ENCODE data around the gene ADAM10.
A peak's percentile ranks its signal among the peaks of the same experiment; 100 is the strongest.

The ADAM10 gene

DNA sequence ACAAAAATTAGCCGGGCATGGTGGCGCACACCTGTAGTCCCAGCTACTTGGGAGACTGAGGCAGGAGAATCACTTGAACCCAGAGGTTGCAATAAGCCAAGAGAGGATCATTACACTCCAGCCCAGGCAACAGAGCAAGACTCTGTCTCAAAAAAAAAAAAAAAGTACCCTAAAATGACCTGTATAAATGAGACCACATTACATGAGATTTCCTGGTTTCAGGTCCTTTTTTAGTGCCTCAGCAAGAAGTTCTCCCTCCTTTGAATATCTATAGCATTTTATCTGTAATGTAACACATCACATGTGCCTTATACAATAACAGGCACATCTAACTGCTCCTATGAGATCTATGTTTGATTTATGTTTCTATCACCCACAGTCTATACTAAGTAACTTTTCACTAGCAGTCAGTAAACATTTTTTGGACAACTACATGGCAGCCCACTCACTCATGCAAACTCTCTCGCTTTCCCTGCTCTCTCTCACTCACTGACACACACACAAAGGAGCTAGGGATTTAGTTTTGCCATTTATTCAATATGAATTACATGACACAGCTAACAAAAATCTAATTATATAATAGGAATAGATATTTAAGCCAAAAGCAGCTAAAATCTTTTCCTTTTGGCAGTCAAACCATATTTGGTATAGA is 34.1 kb downstream of the ADAM10 start:
- no peak for DNase-seq
- Mint-ChIP-seq H3K4me1 (ENCODE audit: low read depth) (peaks cover 18% of the 10 kb centered on the region), H3K27me3 (no peaks in the 10 kb centered on the region), H3K27ac (no peak overlapping the region), H3K9me3 (no peaks in the 10 kb centered on the region), H3K4me3 (no peak overlapping the region), H3K36me3 (ENCODE audit: low read depth) (peaks cover 46% of the 10 kb centered on the region)

DNA sequence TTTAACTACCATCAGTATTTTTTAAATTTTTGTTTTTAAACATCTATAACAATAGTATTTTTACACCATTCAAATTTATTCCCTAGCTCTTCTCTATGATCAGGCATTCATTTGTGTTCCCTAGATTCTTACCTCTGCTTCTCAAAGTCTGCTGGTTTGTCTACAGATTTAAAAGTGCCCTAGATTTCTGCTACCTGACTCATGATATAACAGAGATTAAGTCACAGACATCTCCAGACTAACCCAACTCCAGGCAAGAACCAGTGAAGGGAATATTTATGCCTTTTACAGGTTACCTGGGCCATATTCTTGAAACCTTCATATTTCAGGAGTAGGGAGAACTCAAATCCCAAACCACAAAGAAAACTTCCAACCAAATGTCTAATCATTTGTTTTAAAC is 38.8 kb downstream of the ADAM10 start:
- Mint-ChIP-seq H3K27me3 (no peaks in the 10 kb centered on the region), H3K27ac (no peak overlapping the region), H3K4me3 (no peak overlapping the region), H3K9me3 (no peaks in the 10 kb centered on the region), H3K4me1 (ENCODE audit: low read depth) (peaks cover 41% of the 10 kb centered on the region), H3K36me3 (ENCODE audit: low read depth) (peaks cover 51% of the 10 kb centered on the region)
- no peak for DNase-seq

DNA sequence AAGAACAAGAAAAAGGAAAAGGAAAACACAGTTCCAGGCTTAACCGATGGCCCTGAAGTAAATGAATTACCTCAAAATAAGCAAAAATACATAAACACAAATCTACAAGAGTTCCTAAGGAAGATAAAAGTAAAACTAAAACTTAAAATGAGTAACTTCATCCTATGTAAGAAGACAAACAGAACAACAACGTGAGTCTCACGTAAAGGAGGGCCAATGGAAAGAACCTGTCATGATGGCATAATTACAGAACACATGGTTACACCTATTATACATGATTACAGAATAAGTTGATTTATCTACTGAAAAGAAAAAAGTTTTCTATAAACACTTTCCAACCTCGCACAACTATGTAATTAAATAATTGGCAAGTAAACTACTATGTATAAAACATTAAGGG is 42.1 kb downstream of the ADAM10 start:
- Mint-ChIP-seq H3K9me3 (peaks cover 10% of the 10 kb centered on the region), H3K36me3 (ENCODE audit: low read depth) (peaks cover 56% of the 10 kb centered on the region), H3K4me1 (ENCODE audit: low read depth) (peaks cover 62% of the 10 kb centered on the region), H3K4me3 (no peak overlapping the region), H3K27ac (peak overlapping the region; percentile 47), H3K27me3 (no peaks in the 10 kb centered on the region)
- no peak for DNase-seq

DNA sequence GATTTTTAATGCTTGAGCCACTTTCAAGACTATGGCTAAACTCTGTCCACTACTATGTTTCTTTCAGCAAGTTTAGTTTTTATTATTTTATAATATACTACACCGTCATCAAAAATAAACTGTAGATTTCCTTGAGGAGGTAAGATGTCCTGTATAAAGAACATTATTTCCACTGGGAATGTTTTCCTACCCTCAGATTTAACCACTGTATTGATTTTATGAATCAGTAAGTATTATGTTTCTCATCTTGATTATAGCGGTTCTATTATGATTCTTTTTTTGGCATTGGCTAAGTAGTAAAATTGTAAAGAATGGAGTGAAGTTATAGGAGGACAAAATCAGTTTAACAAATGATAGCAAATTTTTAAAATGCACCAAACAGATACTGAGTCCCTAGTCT is 44.4 kb downstream of the ADAM10 start:
- no peak for DNase-seq
- H3K36me3 Mint-ChIP-seq (ENCODE audit: low read depth) = peaks cover 72% of the 10 kb centered on the region
- H3K27me3 Mint-ChIP-seq = no peaks in the 10 kb centered on the region
- no peak overlapping the region for H3K4me3 Mint-ChIP-seq
- H3K27ac Mint-ChIP-seq = no peak overlapping the region
- H3K4me1 Mint-ChIP-seq (ENCODE audit: low read depth) = peaks cover 67% of the 10 kb centered on the region
- peaks cover 19% of the 10 kb centered on the region for H3K9me3 Mint-ChIP-seq

DNA sequence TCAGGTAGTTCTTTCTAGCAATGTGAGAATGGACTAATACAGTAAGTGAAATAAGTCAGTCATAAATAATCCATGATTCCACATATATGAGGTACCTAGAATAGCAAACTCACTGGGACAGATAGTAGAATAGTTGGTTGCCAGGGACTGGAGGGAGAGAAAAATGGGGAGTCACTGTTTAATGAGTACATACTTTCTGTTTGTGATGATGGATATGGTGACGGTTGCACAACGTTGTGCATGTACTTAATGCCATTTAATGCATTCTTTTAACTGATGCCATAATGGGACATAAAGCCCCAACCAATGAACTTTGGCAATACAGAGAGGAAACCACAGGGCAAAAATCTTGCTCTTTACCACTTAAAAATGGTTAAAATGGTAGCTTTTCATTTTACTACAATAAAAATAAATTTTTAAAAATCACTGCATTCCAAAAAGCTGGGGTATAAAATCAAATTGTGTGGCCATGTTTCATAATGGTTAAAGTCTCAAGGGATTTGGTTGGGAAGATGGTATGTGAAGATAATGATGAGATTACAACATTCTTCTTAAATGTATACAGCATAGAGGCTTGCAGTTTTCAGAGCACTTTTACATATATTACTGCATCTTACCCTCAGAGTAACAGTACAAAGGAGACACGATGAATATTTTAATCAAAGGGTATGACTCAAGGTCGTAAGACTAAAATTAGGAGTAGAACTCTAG is 45.2 kb downstream of the ADAM10 start:
- peaks cover 24% of the 10 kb centered on the region for H3K9me3 Mint-ChIP-seq
- no peak overlapping the region for H3K4me3 Mint-ChIP-seq
- H3K36me3 Mint-ChIP-seq (ENCODE audit: low read depth) = peaks cover 78% of the 10 kb centered on the region
- H3K27ac Mint-ChIP-seq = peak overlapping the region; percentile 16
- DNase-seq = no peak
- H3K27me3 Mint-ChIP-seq = no peaks in the 10 kb centered on the region
- H3K4me1 Mint-ChIP-seq (ENCODE audit: low read depth) = peaks cover 72% of the 10 kb centered on the region

DNA sequence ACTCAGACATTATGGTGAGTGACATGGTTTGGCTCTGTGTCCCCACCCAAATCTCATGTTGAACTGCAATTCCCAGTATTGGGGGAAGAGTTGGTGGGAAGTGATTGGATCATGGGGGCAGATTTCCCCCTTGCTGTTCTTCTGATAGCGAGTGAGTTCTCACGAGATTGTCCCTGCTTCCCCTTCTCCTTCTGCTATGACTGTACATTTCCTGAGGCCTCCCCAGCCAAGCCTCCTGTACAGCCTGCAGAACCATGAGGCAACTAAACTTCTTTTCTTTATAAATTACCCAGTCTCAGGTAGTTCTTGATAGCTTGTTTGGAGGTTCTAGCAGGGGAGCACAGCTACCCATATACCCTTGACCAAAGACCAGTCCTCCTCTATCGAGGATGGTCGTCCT is 45.9 kb downstream of the ADAM10 start:
- peaks cover 29% of the 10 kb centered on the region for H3K9me3 Mint-ChIP-seq
- DNase-seq = no peak
- H3K27ac Mint-ChIP-seq = no peak overlapping the region
- H3K27me3 Mint-ChIP-seq = no peaks in the 10 kb centered on the region
- H3K36me3 Mint-ChIP-seq (ENCODE audit: low read depth) = peaks cover 84% of the 10 kb centered on the region
- H3K4me3 Mint-ChIP-seq = no peak overlapping the region
- H3K4me1 Mint-ChIP-seq (ENCODE audit: low read depth) = peaks cover 73% of the 10 kb centered on the region

DNA sequence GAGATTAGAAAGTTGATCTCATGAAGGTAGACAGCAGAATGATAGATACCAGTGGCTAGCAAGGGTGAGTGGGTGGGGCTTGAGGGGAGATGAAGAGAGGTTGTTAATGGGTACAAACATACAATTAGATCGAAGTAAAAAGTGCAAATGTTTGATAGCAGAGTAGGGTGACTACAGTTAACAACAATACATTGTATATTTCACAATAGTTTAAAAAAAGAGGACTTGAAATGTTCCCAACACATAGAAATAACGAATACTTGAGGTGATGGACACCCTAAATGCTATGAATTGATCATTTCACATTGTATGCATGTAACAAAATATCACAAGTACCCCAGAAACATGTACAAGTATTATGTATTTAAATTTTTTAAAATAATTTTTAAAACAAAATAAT is 47.3 kb downstream of the ADAM10 start:
- no peak overlapping the region for H3K27ac Mint-ChIP-seq
- no peak overlapping the region for H3K4me3 Mint-ChIP-seq
- peaks cover 83% of the 10 kb centered on the region for H3K36me3 Mint-ChIP-seq (ENCODE audit: low read depth)
- H3K4me1 Mint-ChIP-seq (ENCODE audit: low read depth) = peaks cover 68% of the 10 kb centered on the region
- DNase-seq = no peak
- no peaks in the 10 kb centered on the region for H3K27me3 Mint-ChIP-seq
- peaks cover 29% of the 10 kb centered on the region for H3K9me3 Mint-ChIP-seq

DNA sequence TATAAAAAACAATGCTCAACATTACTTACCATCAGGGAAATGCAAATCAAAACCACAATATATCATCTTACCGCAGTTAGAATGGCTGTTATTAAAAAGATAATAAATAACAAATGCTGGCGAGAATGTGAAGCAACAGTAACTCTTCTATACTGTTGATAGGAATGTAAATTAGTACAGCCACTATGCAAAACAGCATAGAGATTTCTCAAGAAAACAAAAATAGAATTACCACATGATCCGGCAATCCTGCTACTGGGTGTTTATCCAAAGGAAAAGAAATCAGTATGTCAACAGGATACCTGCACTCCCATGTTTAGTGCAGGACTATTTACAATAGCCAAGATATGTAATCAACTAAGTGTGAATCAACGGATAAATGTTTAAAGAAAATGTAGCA is 48.1 kb downstream of the ADAM10 start:
- Mint-ChIP-seq H3K27ac (no peak overlapping the region), H3K36me3 (ENCODE audit: low read depth) (peaks cover 82% of the 10 kb centered on the region), H3K4me1 (ENCODE audit: low read depth) (peaks cover 72% of the 10 kb centered on the region), H3K27me3 (no peaks in the 10 kb centered on the region), H3K4me3 (no peak overlapping the region), H3K9me3 (peaks cover 29% of the 10 kb centered on the region)
- no peak for DNase-seq

DNA sequence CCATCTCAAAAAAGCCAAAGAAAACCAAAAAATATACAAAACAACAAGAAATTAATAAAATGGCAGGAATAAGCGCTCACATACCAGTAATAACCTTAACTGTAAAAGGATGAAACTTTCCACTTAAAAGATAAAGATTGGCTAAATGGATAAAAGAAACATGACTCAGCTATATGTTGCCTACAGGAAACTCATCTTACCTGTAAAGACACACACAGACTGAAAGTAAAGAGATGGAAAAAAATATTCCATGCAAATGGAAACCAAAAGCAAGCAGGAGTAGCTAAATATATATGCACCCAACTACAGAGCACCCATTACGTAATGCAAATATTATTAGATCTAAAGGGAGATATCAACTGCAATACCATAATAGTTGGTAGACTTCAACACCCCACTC is 49.7 kb downstream of the ADAM10 start:
- no peak for DNase-seq
- peaks cover 68% of the 10 kb centered on the region for H3K4me1 Mint-ChIP-seq (ENCODE audit: low read depth)
- peak overlapping the region; percentile 87 for H3K27ac Mint-ChIP-seq
- H3K36me3 Mint-ChIP-seq (ENCODE audit: low read depth) = peaks cover 74% of the 10 kb centered on the region
- H3K27me3 Mint-ChIP-seq = no peaks in the 10 kb centered on the region
- H3K4me3 Mint-ChIP-seq = no peak overlapping the region
- peaks cover 29% of the 10 kb centered on the region for H3K9me3 Mint-ChIP-seq

DNA sequence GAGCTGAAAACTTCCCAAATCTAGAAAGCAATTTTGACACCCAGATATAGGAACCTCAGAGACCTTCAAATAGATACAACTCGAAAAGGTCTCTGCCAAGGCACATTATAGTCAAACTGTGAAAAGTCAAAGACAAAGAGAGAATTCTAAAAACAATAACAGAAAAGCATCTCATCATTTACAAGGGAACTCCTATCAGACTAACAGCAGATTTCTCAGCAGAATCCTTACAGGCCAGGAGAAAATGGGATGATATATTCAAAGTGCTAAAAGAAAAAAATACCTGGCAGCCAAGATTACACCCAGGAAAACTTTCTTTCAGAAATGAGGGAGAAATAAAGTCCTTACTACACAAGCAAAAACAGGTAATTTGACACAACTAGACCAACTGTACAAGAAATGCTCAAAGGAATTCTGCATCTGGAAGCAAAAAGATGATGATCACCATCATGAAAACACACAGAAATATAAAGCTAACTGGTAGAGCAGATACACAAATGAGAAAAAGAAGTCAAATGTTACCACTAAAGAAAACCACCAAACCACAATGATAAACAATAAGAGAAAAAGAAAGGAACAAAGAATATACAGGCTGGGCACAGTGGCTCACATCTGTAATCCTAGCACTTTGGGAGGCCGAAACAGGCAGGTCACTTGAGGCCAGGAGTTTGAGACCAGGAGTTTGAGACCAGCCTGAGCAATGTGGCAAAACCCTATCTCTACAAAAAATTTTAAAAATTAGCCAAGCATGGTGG is 50.4 kb downstream of the ADAM10 start:
- no peak overlapping the region for H3K4me3 Mint-ChIP-seq
- no peak for DNase-seq
- peak overlapping the region; percentile 87 for H3K27ac Mint-ChIP-seq
- H3K9me3 Mint-ChIP-seq = peaks cover 25% of the 10 kb centered on the region
- peaks cover 68% of the 10 kb centered on the region for H3K4me1 Mint-ChIP-seq (ENCODE audit: low read depth)
- H3K27me3 Mint-ChIP-seq = no peaks in the 10 kb centered on the region
- H3K36me3 Mint-ChIP-seq (ENCODE audit: low read depth) = peaks cover 69% of the 10 kb centered on the region

DNA sequence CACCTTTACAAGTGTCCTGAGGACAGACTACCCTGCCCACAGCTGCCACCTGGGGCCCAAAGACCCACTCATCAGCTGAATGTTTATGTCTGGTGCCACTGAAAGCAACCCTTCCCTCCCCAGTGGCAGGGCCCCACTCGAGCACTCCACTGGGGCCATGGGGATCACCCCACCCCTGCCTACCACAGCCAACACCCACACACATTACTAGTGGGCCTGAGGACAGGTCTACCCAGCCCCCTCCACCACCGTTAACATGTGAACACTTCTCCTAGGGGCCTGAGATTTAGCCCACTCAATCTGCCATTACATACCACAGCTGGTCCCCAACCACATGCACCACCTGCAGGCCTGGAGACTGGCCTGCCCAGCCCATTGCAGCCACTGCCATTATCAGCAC is 52.3 kb downstream of the ADAM10 start:
- H3K36me3 Mint-ChIP-seq (ENCODE audit: low read depth) = peaks cover 68% of the 10 kb centered on the region
- H3K4me3 Mint-ChIP-seq = no peak overlapping the region
- H3K9me3 Mint-ChIP-seq = peaks cover 20% of the 10 kb centered on the region
- no peak for DNase-seq
- H3K27me3 Mint-ChIP-seq = no peaks in the 10 kb centered on the region
- no peak overlapping the region for H3K27ac Mint-ChIP-seq
- peaks cover 59% of the 10 kb centered on the region for H3K4me1 Mint-ChIP-seq (ENCODE audit: low read depth)

DNA sequence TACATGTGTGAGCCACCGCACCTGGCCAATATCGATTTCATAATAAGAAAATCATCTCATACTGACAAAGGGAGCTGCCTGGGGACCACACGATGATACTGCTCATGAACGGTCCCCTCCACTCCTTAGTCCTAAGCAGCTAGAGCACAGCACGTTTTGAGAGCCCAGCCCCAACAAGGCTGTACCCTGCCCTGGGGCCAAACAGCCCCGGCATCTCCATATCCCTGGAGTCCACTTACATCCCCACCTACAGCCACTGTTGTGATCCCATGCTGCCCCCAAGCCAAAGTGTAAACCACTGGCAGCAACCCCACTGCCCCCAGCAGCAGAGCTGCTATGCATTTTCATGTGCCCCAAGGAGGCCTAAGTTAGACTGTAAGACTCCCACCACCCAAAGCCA is 52.8 kb downstream of the ADAM10 start:
- Mint-ChIP-seq H3K4me1 (ENCODE audit: low read depth) (peaks cover 59% of the 10 kb centered on the region), H3K4me3 (no peak overlapping the region), H3K27ac (no peak overlapping the region), H3K27me3 (no peaks in the 10 kb centered on the region), H3K9me3 (peaks cover 20% of the 10 kb centered on the region), H3K36me3 (ENCODE audit: low read depth) (peaks cover 66% of the 10 kb centered on the region)
- DNase-seq = no peak

DNA sequence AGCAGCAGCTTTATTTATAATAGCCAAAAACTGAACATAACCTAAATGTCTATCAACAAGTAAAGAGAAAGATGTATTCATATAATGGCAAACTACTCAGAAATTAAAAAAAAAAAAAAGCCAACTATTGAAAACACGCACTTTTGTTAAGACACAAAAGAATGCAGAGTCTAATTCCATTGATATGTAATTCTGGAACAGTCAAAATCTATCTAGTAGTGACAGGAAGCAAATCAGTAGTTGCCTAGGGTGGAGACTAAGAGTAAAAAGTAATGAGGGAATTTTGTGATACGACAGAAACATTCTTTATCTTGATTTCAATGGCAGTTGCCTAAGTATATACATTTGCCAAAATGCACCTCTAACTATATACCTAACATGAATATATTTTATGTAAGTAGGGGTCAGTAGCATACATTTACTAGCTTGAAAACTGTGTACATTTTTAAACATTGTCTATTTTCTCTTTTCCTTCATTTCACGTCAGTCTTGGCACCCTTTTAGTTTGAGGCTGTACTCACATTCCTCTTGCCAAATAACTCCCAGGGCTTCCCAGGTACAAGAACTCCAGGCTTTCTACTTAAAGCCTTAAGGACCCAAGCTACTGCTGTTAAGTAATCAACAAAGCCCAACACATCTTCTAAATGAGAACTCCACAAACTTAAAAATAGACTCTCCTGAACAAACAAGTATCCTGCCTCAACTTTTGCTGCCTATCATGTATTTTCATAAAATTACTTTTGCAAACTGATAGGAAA is 54.7 kb downstream of the ADAM10 start:
- Mint-ChIP-seq H3K4me1 (ENCODE audit: low read depth) (peaks cover 63% of the 10 kb centered on the region), H3K36me3 (ENCODE audit: low read depth) (peaks cover 49% of the 10 kb centered on the region), H3K27ac (no peak overlapping the region), H3K27me3 (no peaks in the 10 kb centered on the region), H3K4me3 (no peak overlapping the region), H3K9me3 (peaks cover 9% of the 10 kb centered on the region)
- no peak for DNase-seq

DNA sequence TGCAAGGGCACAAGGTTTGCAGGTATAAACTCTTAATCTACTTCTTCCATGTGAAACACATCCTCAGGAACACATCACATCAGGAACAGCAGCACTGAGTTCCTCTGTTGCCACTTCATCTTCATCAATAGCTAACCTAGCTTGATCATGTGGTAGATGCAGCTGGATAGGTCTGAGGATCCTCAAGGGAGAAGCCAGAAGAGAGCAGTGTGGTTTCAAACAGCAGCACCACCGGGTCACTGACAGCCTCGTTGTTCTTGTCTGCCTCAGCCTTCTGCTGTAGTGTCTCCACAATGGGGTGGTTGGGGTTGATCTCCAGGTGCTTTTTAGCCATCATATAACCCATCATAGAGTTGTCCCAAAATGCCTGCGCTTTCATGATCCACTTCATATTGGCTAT is 58.8 kb downstream of the ADAM10 start:
- H3K9me3 Mint-ChIP-seq = peaks cover 2% of the 10 kb centered on the region
- H3K27ac Mint-ChIP-seq = no peak overlapping the region
- H3K4me3 Mint-ChIP-seq = no peak overlapping the region
- H3K27me3 Mint-ChIP-seq = no peaks in the 10 kb centered on the region
- H3K36me3 Mint-ChIP-seq (ENCODE audit: low read depth) = peaks cover 25% of the 10 kb centered on the region
- H3K4me1 Mint-ChIP-seq (ENCODE audit: low read depth) = peaks cover 53% of the 10 kb centered on the region
- DNase-seq = no peak

Data from activated T-cell treated with anti-CD3 and anti-CD28 coated beads, Interleukin-2, amount 50 U/mL, for 24 hours (primary cell).